Panc1 (cell line): ENCODE measurements around the gene OR2D2. TPM values are rescaled to one million over a fixed set of nuclear protein-coding genes. Genes with fewer than 3 reads are reported as not detected.

Experiments
- ATAC-seq: fragments of 200-7000 bp; cut with Tn5 transposase; 2 replicates; pipeline ENCODE4 v1.9.1; 2020; ENCODE audit warnings: mild to moderate bottlenecking, moderate library complexity
- BruUV-seq: library from RNA; stranded (reverse); fragments of 400-500 nt; replicated peaks from 2 replicates; lab custom pipeline; 2021; lab: Mats Ljungman, UMichigan
- CTCF ChIA-PET: fragments of 300-600 bp; sonication (Branson Sonifier 250); formaldehyde crosslinking; loops from one replicate; lab custom pipeline; 2022; ENCODE audit warnings: antibody characterized with exemption; lab: Charles Lee
- POLR2A ChIA-PET: fragments of 300-600 bp; sonication (Branson Sonifier 250); formaldehyde crosslinking; loops from one replicate; lab custom pipeline; 2022; ENCODE audit warnings: antibody characterized with exemption; lab: Charles Lee
- DNase-seq: peaks from one replicate; pipeline ENCODE4 v3.0.0-alpha.2; 2010; ENCODE audit warnings: low read depth, low spot score
- H3K27ac ChIP-seq: 2 replicates; pipeline ENCODE4 v1.5.1; 2011; ENCODE audit warnings: mild to moderate bottlenecking, low read length, inconsistent platforms
- H3K27me3 ChIP-seq: fragments of 200-500 bp; sonication (Bioruptor generic); 2 replicates; pipeline ENCODE4 v1.6.0; 2014; ENCODE audit warnings: low read length, inconsistent platforms; ENCODE audit not compliant: control insufficient read depth, insufficient read depth
- H3K36me3 ChIP-seq: fragments of 200-500 bp; sonication (Bioruptor generic); 2 replicates; pipeline ENCODE4 v1.5.1; 2014; ENCODE audit warnings: inconsistent platforms, mild to moderate bottlenecking, low read length, moderate library complexity; ENCODE audit not compliant: control insufficient read depth, insufficient read depth
- H3K4me1 ChIP-seq: 2 replicates; pipeline ENCODE4 v1.5.1; 2011; ENCODE audit warnings: inconsistent platforms, mild to moderate bottlenecking, low read length, moderate library complexity; ENCODE audit not compliant: control insufficient read depth, insufficient read depth
- H3K4me3 ChIP-seq, 2 experiments: 2 replicates each; pipeline ENCODE4 v1.5.1; 2011 to 2012; ENCODE audit warnings: low read depth in 2 of 2, low read length in 2 of 2, mild to moderate bottlenecking in 2 of 2, inconsistent platforms in 1 of 2, moderate library complexity in 1 of 2
- H3K9me3 ChIP-seq: fragments of 200-500 bp; sonication (Bioruptor generic); 2 replicates; pipeline ENCODE4 v1.5.1; 2014; ENCODE audit warnings: low read depth, mild to moderate bottlenecking, inconsistent platforms, low read length, moderate library complexity; ENCODE audit not compliant: control insufficient read depth, insufficient read depth
- CTCF ChIP-seq: fragments of 450-650 bp; IDR thresholded peaks from 2 replicates; pipeline ENCODE4 v1.5.1; 2017; ENCODE audit warnings: mild to moderate bottlenecking
- POLR2AphosphoS5 ChIP-seq: IDR thresholded peaks from 2 replicates; pipeline ENCODE4 v1.6.1; 2012; ENCODE audit warnings: mild to moderate bottlenecking, low read depth, low read length, moderate library complexity
- REST ChIP-seq, 2 experiments: IDR thresholded peaks; 2 replicates each; pipeline ENCODE4 v1.6.1; 2011 to 2012; ENCODE audit warnings: low read depth in 2 of 2, control low read depth in 1 of 2, low read length in 1 of 2, mild to moderate bottlenecking in 1 of 2, moderate library complexity in 1 of 2; ENCODE audit not compliant: insufficient read depth in 1 of 2
- SIN3A ChIP-seq: IDR thresholded peaks from 2 replicates; pipeline ENCODE4 v1.6.1; 2012; ENCODE audit warnings: low read depth, mild to moderate bottlenecking, low read length, moderate library complexity, borderline replicate concordance; ENCODE audit not compliant: insufficient read depth
- TCF7L2 ChIP-seq: IDR thresholded peaks from 2 replicates; pipeline ENCODE4 v1.6.1; 2011; ENCODE audit warnings: mild to moderate bottlenecking, low read depth, low read length, inconsistent platforms
- in situ Hi-C: cut with HindIII; loops from 2 replicates; pipeline ENCODE4 v1.10.0; 2016; ENCODE audit warnings: low sequenced_read_pairs, low pct_unique_long_range_greater_than_20kb
- intact Hi-C: fragments of 100-400 bp; cut with micrococcal nuclease; formaldehyde crosslinking; loops from one replicate; pipeline ENCODE4 v1.10.0; 2022; ENCODE audit not compliant: unreplicated experiment
- total RNA-seq: library from RNA; stranded (reverse); gene quantifications from one replicate; pipeline ENCODE4 v1.2.1, GENCODE V29; 2021; ENCODE audit not compliant: unreplicated experiment

The OR2D2 gene
- total RNA-seq, 1 experiment from 2014 or later = 0.49 TPM

GRCh38 chr11:6844356-6844755 is 47.9 kb downstream of the OR2D2 start:
- no peak for DNase-seq
- TF ChIP-seq SIN3A = no peak
- TF ChIP-seq TCF7L2 = no peak
- TF ChIP-seq CTCF = no peak
- no peak for TF ChIP-seq POLR2AphosphoS5
- TF ChIP-seq REST (IDR thresholded peaks at IDR 0.05; ENCODE audit: insufficient read depth in 1 of 2, low read depth in 2 of 2, low read length in 1 of 2) = no peak
- no peaks in the 10 kb centered on the region for H3K4me1 ChIP-seq
- no peaks in the 10 kb centered on the region for H3K9me3 ChIP-seq
- ChIA-PET POLR2A (no interaction called here), CTCF (no interaction called here)
- ATAC-seq = no peak
- intact Hi-C loops (no loop called here), in situ Hi-C loops (no loop called here)
- H3K36me3 ChIP-seq = no peaks in the 10 kb centered on the region
- BruUV-seq = no TSS peak
- no peaks in the 10 kb centered on the region for H3K27me3 ChIP-seq
- no peak overlapping the region for H3K27ac ChIP-seq
- H3K4me3 ChIP-seq = no peak overlapping the region

- no TSS peak for BruUV-seq
These were observed 48.6 kb downstream of the OR2D2 start for GRCh38 chr11:6843670-6844069.

More at GRCh38 chr11:6843670-6844069, 48.6 kb downstream of the OR2D2 start:
- DNase-seq (no peak), ATAC-seq (no peak)
- TF ChIP-seq REST (IDR thresholded peaks at IDR 0.05; ENCODE audit: insufficient read depth in 1 of 2, low read depth in 2 of 2, low read length in 1 of 2) (no peak), POLR2AphosphoS5 (no peak), TCF7L2 (no peak), SIN3A (no peak), CTCF (no peak)
- Histone ChIP-seq H3K27ac (no peak overlapping the region), H3K4me3 (no peak overlapping the region), H3K27me3 (no peaks in the 10 kb centered on the region), H3K36me3 (no peaks in the 10 kb centered on the region), H3K9me3 (no peaks in the 10 kb centered on the region), H3K4me1 (no peaks in the 10 kb centered on the region)
- in situ Hi-C loops (no loop called here), intact Hi-C loops (no loop called here)
- ChIA-PET CTCF (no interaction called here), POLR2A (no interaction called here)
